ENCODE results near the gene RIC3.

The RIC3 gene

GRCh38 chr11:8067929-8068575 is 100.8 kb downstream of the RIC3 start:
- H2AFZ ChIP-seq (ENCODE audit: low read depth, low read length, severe bottlenecking): no peak overlapping the region
- H3K27me3 ChIP-seq (ENCODE audit: low read length): no peaks in the 10 kb centered on the region
- H3K4me2 ChIP-seq (ENCODE audit: low read depth, low read length, poor library complexity, severe bottlenecking): no peak overlapping the region
- no peak overlapping the region for H3K9ac ChIP-seq (ENCODE audit: low read length)
- H3K27ac ChIP-seq (ENCODE audit: low read depth, low read length): no peak overlapping the region
- TF ChIP-seq, protein P1, sequence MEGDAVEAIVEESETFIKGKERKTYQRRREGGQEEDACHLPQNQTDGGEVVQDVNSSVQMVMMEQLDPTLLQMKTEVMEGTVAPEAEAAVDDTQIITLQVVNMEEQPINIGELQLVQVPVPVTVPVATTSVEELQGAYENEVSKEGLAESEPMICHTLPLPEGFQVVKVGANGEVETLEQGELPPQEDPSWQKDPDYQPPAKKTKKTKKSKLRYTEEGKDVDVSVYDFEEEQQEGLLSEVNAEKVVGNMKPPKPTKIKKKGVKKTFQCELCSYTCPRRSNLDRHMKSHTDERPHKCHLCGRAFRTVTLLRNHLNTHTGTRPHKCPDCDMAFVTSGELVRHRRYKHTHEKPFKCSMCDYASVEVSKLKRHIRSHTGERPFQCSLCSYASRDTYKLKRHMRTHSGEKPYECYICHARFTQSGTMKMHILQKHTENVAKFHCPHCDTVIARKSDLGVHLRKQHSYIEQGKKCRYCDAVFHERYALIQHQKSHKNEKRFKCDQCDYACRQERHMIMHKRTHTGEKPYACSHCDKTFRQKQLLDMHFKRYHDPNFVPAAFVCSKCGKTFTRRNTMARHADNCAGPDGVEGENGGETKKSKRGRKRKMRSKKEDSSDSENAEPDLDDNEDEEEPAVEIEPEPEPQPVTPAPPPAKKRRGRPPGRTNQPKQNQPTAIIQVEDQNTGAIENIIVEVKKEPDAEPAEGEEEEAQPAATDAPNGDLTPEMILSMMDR (IDR thresholded peaks at IDR 0.05; ENCODE audit: insufficient read depth, low read length, poor library complexity, severe bottlenecking): no peak
- TF ChIP-seq EZH2phosphoT487 (conservative IDR thresholded peaks at IDR 0.05; ENCODE audit: low read length): no peak
- no peaks in the 10 kb centered on the region for H3K9me2 ChIP-seq (replicated peaks; ENCODE audit: insufficient read depth, low read length)
- H3F3A ChIP-seq (ENCODE audit: insufficient read depth): no peaks in the 10 kb centered on the region
- H3K9me3 ChIP-seq (ENCODE audit: insufficient read depth, low read length): no peaks in the 10 kb centered on the region
- no peak overlapping the region for H3K4me3 ChIP-seq (ENCODE audit: insufficient read depth, low read length, poor library complexity, severe bottlenecking)
- H3K79me2 ChIP-seq (ENCODE audit: insufficient read depth, low read length): no peaks in the 10 kb centered on the region
- H3K36me3 ChIP-seq (ENCODE audit: low read length): no peaks in the 10 kb centered on the region
- H4K20me1 ChIP-seq (ENCODE audit: low read depth, low read length): no peaks in the 10 kb centered on the region

- no peaks in the 10 kb centered on the region for H3F3A ChIP-seq (ENCODE audit: insufficient read depth)
- no peaks in the 10 kb centered on the region for H3K27me3 ChIP-seq (ENCODE audit: low read length)
- no peaks in the 10 kb centered on the region for H3K79me2 ChIP-seq (ENCODE audit: insufficient read depth, low read length)
- no peaks in the 10 kb centered on the region for H4K20me1 ChIP-seq (ENCODE audit: low read depth, low read length)
- TF ChIP-seq, protein P1 (IDR thresholded peaks at IDR 0.05; ENCODE audit: insufficient read depth, low read length, poor library complexity, severe bottlenecking): no peak
- no peak for TF ChIP-seq EZH2phosphoT487 (conservative IDR thresholded peaks at IDR 0.05; ENCODE audit: low read length)
- no peaks in the 10 kb centered on the region for H3K9me3 ChIP-seq (ENCODE audit: insufficient read depth, low read length)
- H3K36me3 ChIP-seq (ENCODE audit: low read length): no peaks in the 10 kb centered on the region
- no peak overlapping the region for H3K4me3 ChIP-seq (ENCODE audit: insufficient read depth, low read length, poor library complexity, severe bottlenecking)
- no peak overlapping the region for H3K4me2 ChIP-seq (ENCODE audit: low read depth, low read length, poor library complexity, severe bottlenecking)
- no peak overlapping the region for H3K9ac ChIP-seq (ENCODE audit: low read length)
- no peaks in the 10 kb centered on the region for H3K9me2 ChIP-seq (replicated peaks; ENCODE audit: insufficient read depth, low read length)
- H3K27ac ChIP-seq (ENCODE audit: low read depth, low read length): no peak overlapping the region
- no peak overlapping the region for H2AFZ ChIP-seq (ENCODE audit: low read depth, low read length, severe bottlenecking)
Observed at GRCh38 chr11:8067567-8067928, 101.3 kb downstream of the RIC3 start.

DNA sequence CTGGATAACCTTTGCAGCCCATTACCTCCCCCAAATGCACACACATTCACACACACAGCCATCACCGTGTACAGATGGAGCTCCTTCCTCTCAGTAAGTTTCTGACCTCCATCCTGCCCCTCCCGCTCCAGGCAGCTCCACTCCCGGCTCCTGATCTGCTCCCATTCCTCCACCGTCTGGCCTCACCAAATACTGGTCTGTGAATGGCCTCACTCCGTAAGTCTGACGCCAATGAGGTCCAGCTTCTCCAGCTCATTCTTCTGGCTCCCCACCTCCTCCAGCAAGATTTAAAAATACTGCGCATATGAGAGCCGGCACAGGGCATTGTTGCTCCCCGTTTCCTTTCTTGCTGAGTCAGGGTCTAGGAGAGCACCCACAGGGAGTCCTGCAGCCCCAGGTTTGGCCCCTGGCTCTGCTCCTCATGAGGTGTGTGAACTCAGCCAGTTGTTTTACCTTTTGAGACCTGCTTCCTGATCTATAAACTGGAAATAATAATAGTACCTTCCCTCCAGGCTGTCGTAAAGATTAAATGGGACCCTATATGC is 101.8 kb downstream of the RIC3 start:
- Histone ChIP-seq H3K36me3 (ENCODE audit: low read length) (no peaks in the 10 kb centered on the region), H3K27ac (ENCODE audit: low read depth, low read length) (no peak overlapping the region), H3K9ac (ENCODE audit: low read length) (no peak overlapping the region), H3K27me3 (ENCODE audit: low read length) (no peaks in the 10 kb centered on the region), H3K79me2 (ENCODE audit: insufficient read depth, low read length) (no peaks in the 10 kb centered on the region), H3K4me3 (ENCODE audit: insufficient read depth, low read length, poor library complexity, severe bottlenecking) (no peak overlapping the region), H3K4me2 (ENCODE audit: low read depth, low read length, poor library complexity, severe bottlenecking) (no peak overlapping the region), H3F3A (ENCODE audit: insufficient read depth) (no peaks in the 10 kb centered on the region), H4K20me1 (ENCODE audit: low read depth, low read length) (no peaks in the 10 kb centered on the region), H2AFZ (ENCODE audit: low read depth, low read length, severe bottlenecking) (no peak overlapping the region), H3K9me3 (ENCODE audit: insufficient read depth, low read length) (no peaks in the 10 kb centered on the region), H3K9me2 (replicated peaks; ENCODE audit: insufficient read depth, low read length) (no peaks in the 10 kb centered on the region)
- TF ChIP-seq, protein P1 (IDR thresholded peaks at IDR 0.05; ENCODE audit: insufficient read depth, low read length, poor library complexity, severe bottlenecking): no peak
- TF ChIP-seq EZH2phosphoT487 (conservative IDR thresholded peaks at IDR 0.05; ENCODE audit: low read length): no peak
